Activated naive CD4-positive, alpha-beta T cell treated with anti-CD3 and anti-CD28 coated beads for 36 hours (primary cell): ENCODE data around the gene ATP23. TPM values are rescaled to one million over a fixed set of nuclear protein-coding genes. Genes with fewer than 3 reads are reported as not detected.

Experiments
- total RNA-seq, 2 experiments: library from RNA; stranded (reverse); gene quantifications; one replicate each; pipeline ENCODE4 v1.2.3, GENCODE V29; 2021

The ATP23 gene
- total RNA-seq, 2 experiments from 2014 or later: 11.3 to 11.9 TPM

Other genes with a start within 250 kb of the ATP23 start
- 10 to 100 TPM; 60.7 to 60.9 TPM for gene OS9, start 247.4 kb upstream of the ATP23 start, total RNA-seq
- gene AGAP2, start 202.8 kb upstream of the ATP23 start, total RNA-seq: 10 to 100 TPM; 26.7 to 28.0 TPM
- gene TSPAN31, start 196.5 kb upstream of the ATP23 start, total RNA-seq: 1 to 10 TPM; 6.4 to 7.7 TPM
- 100 to 1,000 TPM; 194 to 202 TPM for gene CDK4, start 189.3 kb upstream of the ATP23 start, total RNA-seq
- gene MARCHF9, start 186.5 kb upstream of the ATP23 start, total RNA-seq: 10 to 100 TPM; 10.4 to 10.8 TPM
- 1 to 10 TPM; 5.4 to 6.1 TPM for gene CYP27B1, start 174.5 kb upstream of the ATP23 start, total RNA-seq
- gene METTL1, start 169.5 kb upstream of the ATP23 start, total RNA-seq: 10 to 100 TPM; 17.3 to 20.4 TPM
- gene EEF1AKMT3, start 169.0 kb upstream of the ATP23 start, total RNA-seq: 1 to 10 TPM; 3.6 to 4.6 TPM
- gene TSFM, start 158.8 kb upstream of the ATP23 start, total RNA-seq: 10 to 100 TPM; 32.8 to 34.3 TPM
- gene AVIL, start 122.8 kb upstream of the ATP23 start, total RNA-seq: under 1 TPM; 0.22 to 0.38 TPM
- gene CTDSP2, start 94.8 kb upstream of the ATP23 start, total RNA-seq: 10 to 100 TPM; 94.6 to 99.8 TPM